ENCODE measurements around the gene PTPRG.

PTPRG gene

DNA sequence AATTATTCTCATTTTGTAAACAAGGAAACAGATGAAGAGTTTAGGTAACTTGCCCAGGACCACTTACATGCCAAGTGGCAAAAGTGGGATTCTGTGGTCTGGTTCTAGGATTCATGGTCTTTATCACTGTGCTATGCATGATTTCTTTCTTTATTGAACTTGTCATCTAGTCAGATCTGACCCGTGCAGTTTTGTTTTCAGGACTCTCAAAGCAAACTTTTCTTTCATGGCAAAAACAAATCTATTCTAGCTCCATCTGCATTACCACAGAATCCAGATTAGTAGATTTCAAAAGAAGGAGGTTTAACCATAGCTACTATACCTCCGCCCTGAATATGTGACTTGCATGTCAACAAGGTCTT lies 404.4 kb downstream of the PTPRG start:
- DNase-seq (ENCODE audit: low spot score), result no peak

DNA sequence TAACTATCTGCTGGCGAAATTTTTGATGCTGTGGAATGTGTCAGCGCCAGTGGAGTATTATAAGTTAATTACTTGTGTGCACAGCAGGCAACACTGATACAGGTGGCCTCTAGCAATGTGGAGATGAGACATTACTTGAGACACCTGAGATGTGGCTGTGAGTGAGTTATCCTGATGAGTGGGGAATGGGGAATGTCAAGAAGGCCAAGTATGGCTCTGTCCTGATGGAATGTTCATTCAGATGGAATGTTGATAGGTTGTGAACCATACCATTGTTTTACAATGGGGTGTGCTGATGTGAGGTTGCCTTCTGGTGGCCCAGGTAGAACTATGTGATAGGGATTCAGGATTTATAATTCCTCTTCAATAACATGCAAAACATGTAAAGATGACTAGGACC lies 404.8 kb downstream of the PTPRG start:
- DNase-seq (ENCODE audit: low spot score), result no peak

DNA sequence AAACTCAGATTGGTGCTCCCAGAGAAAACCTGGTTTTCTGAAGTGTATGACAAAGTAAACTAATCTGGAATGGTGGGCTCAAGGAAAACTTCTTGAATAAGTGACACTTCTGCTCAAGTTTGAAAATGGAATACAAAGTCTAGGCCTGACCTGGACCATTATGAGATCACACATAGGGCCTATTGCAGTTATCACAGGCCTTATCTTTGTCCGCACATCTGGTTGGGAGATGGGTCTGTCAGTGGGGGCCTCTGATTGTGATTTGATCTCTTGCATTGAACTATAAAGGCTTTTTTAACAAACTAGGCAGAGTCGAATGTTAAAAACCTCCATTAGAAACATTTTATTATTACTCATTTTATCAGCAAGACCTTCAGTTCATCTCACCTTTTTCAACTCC lies 405.6 kb downstream of the PTPRG start:
- no peak for DNase-seq (ENCODE audit: low spot score)

- DNase-seq (ENCODE audit: low spot score), result no peak
Measured at GRCh38 chr3:61967937-61968336, 406.6 kb downstream of the PTPRG start.

DNA sequence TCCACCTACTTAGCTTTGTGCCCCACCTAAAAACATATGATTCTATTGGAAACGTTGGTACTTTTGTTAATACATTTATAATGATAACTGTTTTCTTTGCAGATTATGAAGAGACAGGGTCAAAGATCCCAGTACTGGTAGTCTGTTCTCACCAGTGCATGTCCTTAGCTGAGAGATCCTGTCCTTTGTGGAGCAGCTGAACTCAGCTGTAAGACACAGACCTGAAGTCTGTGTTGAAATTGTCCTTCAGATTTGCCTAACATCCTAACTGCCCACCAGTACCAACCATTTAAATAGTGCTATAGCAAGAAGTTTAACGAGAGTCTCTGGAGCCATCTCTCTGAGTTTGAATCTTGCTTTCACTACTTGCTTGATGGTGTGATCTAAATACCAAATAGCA lies 413.3 kb downstream of the PTPRG start:
- no peak for DNase-seq (ENCODE audit: low spot score)

DNA sequence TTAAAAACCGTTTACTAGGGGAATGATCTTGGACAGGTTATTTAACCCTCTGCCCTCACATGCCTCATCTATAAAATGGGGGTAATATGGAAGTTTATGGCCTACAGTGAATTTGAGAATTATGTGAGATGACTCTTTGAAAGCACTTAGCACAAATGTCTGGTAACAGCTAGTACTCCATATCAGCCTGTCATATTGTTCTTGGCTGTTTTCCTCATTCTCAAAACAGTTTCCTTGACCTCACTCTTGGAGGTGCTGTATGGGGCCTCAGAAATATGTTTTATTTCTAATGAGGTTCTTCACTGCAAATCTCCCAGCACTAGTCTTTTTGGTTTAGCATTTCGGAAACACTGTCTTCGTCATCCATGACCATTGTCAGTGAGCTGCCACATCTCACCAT lies 413.8 kb downstream of the PTPRG start:
- DNase-seq (ENCODE audit: low spot score), result no peak

GRCh38 chr3:61975936-61976335 lies 414.6 kb downstream of the PTPRG start:
- no peak for DNase-seq (ENCODE audit: low spot score)

GRCh38 chr3:61978460-61979419 lies 417.4 kb downstream of the PTPRG start:
- DNase-seq (ENCODE audit: low spot score), result no peak

GRCh38 chr3:61979638-61980037 lies 418.3 kb downstream of the PTPRG start:
- no peak for DNase-seq (ENCODE audit: low spot score)

GRCh38 chr3:61980041-61980440 lies 418.7 kb downstream of the PTPRG start:
- DNase-seq (ENCODE audit: low spot score), result no peak

GRCh38 chr3:61981060-61981459 lies 419.7 kb downstream of the PTPRG start:
- no peak for DNase-seq (ENCODE audit: low spot score)

DNA sequence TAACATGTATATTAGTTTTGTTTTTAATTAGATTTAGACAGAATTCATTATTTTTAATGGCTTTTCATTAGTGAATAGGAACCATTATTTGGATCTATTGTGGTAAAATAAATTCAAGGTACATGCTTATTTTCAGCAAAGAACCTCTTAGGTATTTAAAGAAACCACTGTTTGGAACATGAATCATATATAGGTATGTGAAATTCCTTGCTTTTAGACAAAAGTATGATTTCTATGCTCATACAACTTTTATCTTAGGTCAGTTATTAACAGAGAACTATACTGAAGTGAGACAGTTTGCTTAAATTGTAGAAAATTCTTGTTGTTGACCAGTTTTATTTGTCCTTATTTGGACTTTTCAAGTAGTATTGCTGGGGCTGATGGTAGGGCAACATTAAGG lies 422.1 kb downstream of the PTPRG start:
- no peak for DNase-seq (ENCODE audit: low spot score)

DNA sequence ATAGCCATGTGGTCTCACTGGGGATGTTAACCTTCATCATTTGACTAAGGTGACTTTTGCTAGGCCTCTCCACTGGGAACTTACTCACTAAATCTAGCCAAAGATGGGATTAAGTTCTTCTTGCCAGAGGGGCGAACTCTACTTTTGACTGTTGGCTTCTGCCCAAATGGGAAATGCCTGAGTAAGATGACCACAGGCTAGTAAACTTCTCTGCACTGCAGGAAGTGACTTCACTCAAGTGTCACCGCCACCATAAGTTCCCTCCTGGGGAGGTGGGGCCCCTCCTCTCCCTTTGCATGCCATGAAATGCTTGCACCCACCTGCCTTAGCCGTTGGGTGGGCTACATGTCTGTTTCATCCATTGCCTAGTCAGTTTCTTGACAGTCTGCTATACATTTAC lies 423.6 kb downstream of the PTPRG start:
- DNase-seq (ENCODE audit: low spot score), result no peak

DNA sequence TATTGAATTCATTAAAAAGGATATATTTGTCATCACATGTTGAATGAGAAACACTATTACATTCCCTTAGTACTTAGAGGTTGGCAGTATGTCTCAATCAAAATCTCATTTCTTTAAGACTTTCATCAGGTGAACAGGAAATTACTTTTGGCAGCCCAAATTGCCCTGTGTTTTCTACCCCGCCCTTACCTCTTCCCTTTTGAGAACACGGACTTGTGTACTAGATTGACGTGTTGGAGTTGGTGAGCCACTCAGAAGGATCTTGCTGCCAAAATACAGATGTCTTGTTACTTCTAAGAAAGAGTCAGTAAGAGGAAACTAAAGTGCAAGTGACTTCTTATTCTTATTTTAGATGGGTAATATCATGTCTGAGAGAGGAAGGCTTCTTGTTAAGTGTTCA lies 425.1 kb downstream of the PTPRG start:
- no peak for DNase-seq (ENCODE audit: low spot score)

- no peak for DNase-seq (ENCODE audit: low spot score)
Measured at GRCh38 chr3:61989681-61990080, 428.3 kb downstream of the PTPRG start.

DNA sequence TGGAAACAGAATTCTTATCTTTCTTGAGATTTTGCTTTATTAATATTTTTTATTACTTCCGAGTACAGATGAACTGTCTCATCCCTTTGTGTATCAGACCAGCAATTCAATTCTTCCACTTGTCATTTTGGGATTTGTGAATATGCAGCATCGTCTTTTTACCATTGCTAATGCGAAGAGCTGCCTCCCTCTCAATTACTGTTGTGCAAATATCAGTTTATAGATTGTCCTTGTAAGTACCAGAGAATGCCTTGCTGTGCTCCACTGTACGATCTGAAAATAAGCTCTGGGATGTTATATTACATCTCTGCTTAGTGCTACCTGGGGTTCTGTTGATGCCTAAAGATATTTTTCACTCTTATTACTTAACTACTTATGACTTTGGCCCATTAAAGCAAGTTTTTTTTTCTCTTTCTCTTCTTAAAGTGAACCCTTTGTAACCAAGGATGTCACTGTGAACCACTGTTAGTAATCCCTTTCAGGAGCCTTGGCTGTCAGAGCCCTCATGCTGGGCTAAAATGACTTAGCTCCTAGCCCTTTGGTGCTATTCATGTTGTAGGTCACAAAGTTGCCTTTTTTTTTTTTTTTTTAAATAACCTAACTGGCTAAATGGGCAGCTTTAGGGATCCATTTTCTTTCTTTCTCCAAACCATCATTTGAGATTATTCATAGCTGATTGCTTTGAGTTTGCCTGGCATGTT lies 429.1 kb downstream of the PTPRG start:
- no peak for DNase-seq (ENCODE audit: low spot score)

- DNase-seq (ENCODE audit: low spot score), result no peak
Measured at GRCh38 chr3:61991706-61992105, 430.3 kb downstream of the PTPRG start.

- DNase-seq (ENCODE audit: low spot score), result no peak
Measured at GRCh38 chr3:61996366-61996765, 435.0 kb downstream of the PTPRG start.

DNA sequence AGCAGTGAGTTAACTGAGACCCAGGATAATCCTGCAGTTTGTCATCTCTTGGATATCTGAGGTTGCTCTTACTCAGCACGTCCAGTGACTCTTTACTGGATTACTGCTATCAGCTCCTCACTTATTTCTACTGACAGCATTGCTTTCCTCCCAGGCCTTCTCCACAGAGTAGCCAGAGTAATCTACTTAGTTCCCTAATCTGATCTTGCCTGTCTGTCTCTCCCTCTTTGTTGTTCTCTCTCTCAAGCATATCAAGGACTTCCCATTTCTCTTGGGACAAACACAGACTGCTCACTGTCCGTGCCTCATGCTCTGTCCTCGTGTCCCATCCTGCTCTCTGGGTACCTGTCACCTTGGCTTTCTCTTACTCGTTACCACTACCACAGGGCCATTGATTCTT lies 435.7 kb downstream of the PTPRG start:
- DNase-seq (ENCODE audit: low spot score), result no peak

DNA sequence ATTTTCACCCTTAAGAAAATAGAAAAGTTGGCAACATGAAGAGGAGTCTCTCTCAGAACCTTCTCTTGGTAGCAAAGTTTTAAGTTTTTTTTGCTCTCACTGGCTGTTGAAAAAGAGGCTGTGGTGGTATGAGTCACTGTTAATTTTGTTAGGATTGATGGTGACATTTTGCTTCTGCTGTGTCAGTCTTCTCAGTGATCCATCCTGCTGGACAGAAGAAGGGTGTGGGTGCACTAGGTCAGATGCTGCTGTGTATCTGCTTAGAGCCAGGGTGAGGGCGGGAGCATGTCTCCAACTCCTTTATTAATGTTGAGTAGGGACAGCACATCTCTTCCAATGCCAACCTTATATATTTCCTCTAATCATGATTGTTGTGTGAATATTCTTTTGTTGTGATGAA lies 442.5 kb downstream of the PTPRG start:
- no peak for DNase-seq (ENCODE audit: low spot score)

DNA sequence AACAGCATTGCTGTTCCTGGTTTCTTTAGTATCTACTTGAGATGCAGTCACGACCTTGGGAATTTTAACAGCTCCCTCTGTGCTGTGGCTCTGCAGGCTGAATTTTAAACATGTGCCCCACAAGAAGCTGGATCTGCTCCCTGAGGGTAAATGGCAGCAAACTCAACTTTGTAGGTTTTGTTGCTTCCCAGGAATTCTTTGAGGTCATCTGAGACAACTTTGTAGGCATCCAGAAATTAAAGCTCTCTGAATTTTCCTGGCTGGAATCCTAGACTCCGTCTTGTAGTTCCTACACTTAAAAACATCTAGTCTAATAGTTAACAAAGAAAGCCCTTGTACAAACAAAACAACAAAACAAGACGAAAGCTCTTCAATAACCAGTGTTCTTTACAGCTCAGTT lies 445.7 kb downstream of the PTPRG start:
- no peak for DNase-seq (ENCODE audit: low spot score)

- no peak for DNase-seq (ENCODE audit: low spot score)
Measured at GRCh38 chr3:62010989-62011388, 449.6 kb downstream of the PTPRG start.

DNA sequence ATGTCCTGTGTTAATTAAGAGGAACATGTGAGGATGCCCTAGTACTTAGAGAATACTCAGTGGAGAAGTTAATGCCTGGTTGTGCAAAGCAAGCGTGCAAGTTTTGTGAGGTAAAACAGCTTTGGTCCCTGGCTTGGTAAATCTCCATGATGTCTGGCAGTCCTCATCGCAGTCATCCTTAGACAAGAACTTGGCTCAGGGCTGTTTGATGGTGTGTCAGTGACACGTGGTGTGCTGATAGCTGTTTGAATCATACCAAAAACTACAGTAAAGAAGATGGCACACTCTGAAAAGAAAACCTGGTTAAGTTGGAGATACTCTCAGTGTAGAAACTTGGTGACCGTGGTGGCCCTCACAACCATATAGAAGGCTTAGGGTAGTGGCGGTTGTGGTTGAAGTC lies 450.3 kb downstream of the PTPRG start:
- DNase-seq (ENCODE audit: low spot score), result no peak

DNA sequence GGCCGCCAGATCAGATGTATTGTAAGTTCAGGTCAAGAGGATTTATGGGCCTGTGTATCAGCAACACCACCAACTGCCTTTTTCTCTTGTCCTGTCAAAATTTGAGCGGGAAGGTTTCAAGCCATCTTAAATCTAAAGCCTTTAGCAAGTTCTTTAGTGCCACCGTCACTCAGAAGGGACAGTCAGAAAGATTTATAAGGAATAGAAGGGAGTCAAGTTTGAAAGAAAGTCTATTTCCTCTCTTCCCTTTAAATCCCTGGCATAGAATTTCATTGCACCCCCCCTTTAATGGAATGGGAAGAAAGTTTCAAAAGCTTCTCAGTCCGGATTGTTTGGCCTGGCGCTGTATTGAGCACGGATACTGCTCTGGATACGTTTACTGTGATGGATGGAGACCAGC lies 452.6 kb downstream of the PTPRG start:
- DNase-seq (ENCODE audit: low spot score), result no peak
